SK-MEL-5 (cell line): ENCODE results near the gene MAPK1IP1L. TPM values are rescaled to one million over a fixed set of nuclear protein-coding genes. Genes with fewer than 3 reads are reported as not detected.

Experiments used
- DNase-seq: peaks from one replicate; pipeline ENCODE4 v3.0.0-alpha.2; 2016; ENCODE audit warnings: low read depth, low spot score
- in situ Hi-C: cut with HindIII; loops from 2 replicates; pipeline ENCODE4 v1.10.0; 2016; ENCODE audit warnings: low sequenced_read_pairs, high pct_unique_total_duplicates, low pct_unique_long_range_greater_than_20kb
- total RNA-seq: library from RNA; depleted of rRNA; stranded (reverse); fragments of >200 nt; shearing (Covaris generic); gene quantifications from 2 replicates; pipeline ENCODE4 v1.2.3, GENCODE V29; 2014; rRNA removed

MAPK1IP1L gene
- total RNA-seq, 1 experiment from 2014 or later = 55.1 TPM

DNA sequence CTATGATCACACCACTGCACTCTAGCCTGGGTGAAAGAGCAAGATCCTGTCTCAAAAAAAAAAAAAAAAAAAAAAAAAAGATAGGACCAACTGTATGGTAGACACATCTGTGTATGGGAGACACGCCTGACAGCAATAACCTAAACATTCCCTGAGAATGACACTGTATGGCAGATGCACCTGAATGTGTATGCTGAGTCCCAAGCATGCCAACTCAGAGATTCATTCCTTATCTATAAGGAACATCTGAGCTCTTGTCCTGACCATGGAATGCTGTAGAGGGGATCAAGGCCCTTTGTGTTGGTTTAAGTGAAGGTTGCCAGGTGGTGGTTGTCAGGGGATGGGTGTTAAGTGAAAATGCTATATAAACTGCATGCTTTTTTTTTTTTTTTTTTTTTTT is 58.4 kb downstream of the MAPK1IP1L start:
- in situ Hi-C loops = no loop called here
- DNase-seq = no peak

DNA sequence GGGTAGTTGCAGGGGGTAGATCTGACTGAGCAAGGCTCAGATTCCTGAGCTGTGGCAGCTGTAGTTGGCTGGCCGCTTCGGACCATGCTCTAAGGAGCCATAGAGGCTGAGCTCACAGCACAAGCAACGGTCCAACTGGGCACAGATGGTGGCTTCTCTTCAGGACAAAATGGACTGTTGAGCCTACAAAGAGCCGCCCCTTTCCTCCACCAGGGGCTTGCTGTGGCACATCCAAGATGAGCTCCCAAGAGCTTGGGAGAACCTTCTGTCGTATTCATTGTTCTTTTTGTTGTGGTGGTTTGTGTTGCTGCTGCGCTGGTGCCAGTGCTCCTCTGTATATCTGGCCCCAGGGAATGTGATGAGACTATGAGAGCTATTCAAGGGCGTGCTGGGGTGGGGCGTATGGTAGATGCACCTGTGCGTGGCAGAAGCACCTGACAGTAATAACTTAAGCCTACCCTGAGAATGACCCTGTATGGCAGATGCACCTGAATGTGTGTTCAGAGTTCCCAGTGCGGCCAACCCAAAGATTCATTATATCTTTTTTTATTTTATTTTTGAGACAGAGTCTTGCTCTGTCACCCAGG is 59.8 kb downstream of the MAPK1IP1L start:
- no peak for DNase-seq
- in situ Hi-C loops = no loop called here

DNA sequence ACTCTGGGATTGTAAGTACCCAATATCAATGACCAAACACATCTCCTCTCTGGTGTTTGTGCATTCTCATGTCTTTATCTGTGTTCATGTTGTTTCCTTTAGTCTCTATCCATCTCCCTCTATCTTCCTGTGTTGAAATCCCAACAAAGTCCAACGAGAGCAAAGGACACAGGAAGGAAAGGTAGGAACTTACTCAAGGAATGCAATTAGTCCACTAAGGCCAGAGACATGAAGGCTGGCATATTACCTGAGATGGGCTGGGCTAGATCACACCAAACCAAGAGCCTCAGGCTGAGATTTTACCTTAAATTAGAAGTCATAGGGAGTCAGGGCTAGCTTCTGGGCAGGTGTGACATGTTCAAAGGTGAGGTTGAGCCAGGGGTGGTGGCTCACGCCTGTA is 63.3 kb downstream of the MAPK1IP1L start:
- in situ Hi-C loops = no loop called here
- no peak for DNase-seq

DNA sequence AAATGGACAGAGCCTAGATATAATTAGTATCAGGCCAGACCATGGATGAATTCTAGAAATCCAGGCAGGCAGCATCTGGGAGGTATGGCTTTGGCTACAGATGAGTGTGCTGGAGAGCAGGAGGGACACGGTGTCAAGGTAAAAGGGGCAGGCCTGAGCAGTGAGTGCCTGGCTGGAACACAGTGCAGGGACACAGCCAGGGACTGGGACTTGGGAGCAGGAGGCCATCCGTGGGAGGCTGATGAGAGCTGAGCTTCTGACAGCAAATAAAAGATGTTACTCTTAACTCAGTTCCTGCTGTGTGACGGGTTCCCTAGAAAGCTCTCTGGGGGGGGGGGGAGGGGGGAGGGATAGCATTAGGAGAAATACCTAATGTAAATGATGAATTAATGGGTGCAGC is 64.0 kb downstream of the MAPK1IP1L start:
- no peak for DNase-seq
- in situ Hi-C loops = no loop called here

DNA sequence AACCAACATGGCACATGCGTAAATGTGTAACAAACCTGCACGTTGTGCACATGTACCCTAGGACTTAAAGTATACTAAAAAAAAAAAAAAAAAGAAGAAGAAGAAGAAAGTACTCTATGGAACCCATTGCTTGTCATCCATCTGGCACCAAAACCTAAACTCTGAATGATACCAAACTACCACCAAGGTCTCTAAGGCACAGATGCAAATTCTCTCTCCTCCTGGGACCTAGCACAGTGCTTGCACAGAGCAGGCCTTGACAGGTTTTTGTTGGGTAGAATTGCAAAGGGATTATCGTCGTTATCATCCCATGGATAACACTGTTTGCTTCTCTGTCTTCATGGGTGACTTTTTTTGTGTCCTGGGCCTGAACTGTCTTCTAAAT is 64.4 kb downstream of the MAPK1IP1L start:
- no peak for DNase-seq
- in situ Hi-C loops = no loop called here

DNA sequence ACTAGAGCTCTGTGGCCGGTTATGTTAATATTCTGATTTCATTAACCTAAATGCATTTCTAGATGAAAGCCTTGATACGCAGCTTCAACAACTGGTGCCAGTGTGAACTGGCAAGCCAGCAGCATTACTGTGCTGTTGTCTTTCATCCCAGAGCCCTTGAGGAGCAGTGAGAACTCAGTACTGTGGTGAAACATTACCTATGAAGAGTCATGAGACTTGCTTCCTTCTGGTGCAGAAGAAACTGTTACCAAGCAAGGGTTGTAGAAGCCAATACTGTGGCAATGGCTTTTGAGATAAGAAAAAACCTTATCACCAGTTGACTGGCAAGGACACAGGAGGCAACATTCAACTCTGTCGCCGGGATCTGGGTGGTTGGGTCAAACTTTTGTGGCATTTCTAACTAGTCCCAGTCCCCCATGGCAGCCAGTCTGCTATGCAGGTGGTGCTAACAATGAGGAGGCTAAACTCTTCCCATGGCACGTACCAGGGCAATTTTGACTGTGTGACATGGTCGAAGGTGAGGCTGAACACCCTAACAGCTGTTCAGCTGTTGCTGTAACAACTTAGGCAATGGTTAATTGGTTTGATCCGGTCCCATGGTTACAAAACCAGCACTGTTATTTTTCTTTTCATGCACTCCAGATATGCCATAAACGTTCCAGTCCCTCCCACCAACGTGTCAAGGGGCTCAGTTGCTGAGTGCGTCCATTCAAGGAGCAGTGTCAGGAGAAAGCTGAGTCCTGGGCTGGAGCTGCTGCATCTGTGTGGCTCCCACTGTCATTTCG is 65.0 kb downstream of the MAPK1IP1L start:
- in situ Hi-C loops = no loop called here
- no peak for DNase-seq

DNA sequence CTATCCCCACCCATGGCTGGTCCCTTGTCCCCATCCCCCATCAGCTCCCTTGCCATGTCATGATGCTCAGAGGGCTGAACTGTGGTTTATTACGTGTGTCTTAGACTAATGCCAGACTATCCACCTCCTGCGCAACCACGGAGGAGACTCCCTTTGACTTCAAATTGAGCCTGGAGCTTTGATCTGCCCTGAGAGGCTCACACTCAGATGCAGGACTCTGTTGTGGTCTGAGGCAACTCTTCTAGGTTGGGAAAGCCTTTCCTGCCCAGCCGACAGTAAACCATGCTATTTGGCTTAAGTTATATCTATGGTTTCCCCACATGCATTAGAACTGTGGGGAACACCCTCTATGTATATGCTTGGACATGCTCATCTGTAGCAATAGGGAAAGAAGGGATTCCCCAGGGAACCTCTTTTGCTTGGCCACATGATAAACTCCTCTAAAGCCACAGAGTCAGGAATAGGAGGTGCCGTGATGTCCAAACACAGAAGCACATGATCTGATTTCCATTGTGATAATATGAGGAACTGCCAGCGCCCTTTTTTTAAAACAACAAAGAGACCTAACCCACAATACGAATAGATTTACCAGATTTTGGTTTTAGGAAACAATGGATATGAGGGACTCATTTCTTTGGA is 66.5 kb downstream of the MAPK1IP1L start:
- in situ Hi-C loops = no loop called here
- DNase-seq = peak; percentile 36

DNA sequence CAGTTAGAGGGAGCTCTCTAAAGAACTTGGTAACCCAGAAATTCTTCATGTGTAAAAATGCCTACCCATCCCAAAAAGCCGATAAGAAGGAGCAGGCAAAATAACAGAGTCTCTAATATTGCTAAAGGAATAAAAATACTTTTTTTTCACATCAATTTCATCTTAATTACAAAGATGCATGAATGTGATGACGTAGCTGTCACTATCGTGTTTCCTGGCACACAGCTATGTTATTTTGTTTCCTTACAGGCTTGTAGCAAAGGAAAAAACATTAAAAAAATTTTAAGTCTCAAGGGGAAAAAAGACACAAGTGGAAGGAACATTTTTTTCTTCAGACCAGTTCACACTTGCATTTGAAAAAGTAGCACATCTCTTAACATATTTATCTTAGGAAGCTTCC is 67.3 kb downstream of the MAPK1IP1L start:
- DNase-seq = no peak
- in situ Hi-C loops = no loop called here

Other genes with a start within 250 kb of the MAPK1IP1L start
- 2.7 and 3.9 TPM in 2 replicates for gene GCH1, start 148.8 kb upstream of the MAPK1IP1L start, total RNA-seq
- 13.6 and 16.7 TPM in 2 replicates for gene WDHD1, start 24.5 kb upstream of the MAPK1IP1L start, total RNA-seq
- 15.7 and 16.4 TPM in 2 replicates for gene SOCS4, start 24.4 kb upstream of the MAPK1IP1L start, total RNA-seq
- gene LGALS3, start 77.6 kb downstream of the MAPK1IP1L start, total RNA-seq = 2,048 and 2,147 TPM in 2 replicates
- gene DLGAP5, start 139.9 kb downstream of the MAPK1IP1L start, total RNA-seq = 29.2 and 31.1 TPM in 2 replicates
- 14.2 and 15.6 TPM in 2 replicates for gene FBXO34, start 219.8 kb downstream of the MAPK1IP1L start, total RNA-seq